ENCODE measurements around the gene CARMIL1.

Gene CARMIL1

DNA sequence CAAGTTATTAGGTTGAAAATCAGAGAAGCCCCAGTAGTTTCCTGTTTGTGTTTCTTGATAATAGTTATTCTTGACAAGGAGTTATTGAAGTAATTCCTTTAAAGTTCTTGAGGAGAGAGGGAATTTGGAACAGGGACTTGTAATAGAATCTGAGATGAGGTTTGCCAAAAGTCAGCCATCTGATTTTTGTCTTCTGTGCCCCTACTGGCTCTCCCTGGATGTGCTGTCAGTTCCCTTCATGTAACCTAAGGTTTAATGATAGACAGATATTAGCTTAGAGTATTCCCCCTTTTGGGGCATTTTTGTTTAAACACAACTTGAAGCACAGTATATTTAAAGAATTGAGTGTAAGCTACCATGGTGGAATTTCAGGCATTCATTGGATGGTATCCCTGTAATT lies 71.4 kb downstream of the CARMIL1 start:
- H3K36me3 ChIP-seq (ENCODE audit: control insufficient read depth, insufficient read depth, low read length): no peaks in the 10 kb centered on the region
- H3K27ac ChIP-seq (ENCODE audit: low read depth, low read length, severe bottlenecking): no peak overlapping the region
- peaks cover 6% of the 10 kb centered on the region for H3K4me1 ChIP-seq (ENCODE audit: control insufficient read depth, insufficient read depth, low read length, poor library complexity, severe bottlenecking)
- no peak overlapping the region for H3K4me3 ChIP-seq (ENCODE audit: extremely low read depth, insufficient read depth, low read length, poor library complexity, severe bottlenecking)
- H3K9me3 ChIP-seq (ENCODE audit: control insufficient read depth, low read length): no peaks in the 10 kb centered on the region

DNA sequence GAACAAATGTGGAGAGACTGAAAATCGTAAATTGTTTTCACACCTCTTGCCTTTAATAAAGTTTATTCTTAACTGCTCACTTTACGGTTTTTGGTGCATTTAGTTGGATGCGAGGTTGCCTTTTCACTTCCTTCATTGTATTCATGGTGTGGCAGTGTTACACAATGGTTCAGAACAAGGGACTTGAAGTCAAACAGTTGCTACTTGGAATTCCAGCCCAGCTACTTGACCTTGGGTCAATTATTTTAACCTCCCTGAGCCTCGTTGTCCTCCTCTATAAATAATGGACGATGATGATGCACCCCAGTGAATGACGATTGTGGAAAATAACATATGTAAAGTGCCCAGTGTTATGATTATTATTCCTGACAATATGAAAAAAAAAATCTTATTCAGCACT lies 72.3 kb downstream of the CARMIL1 start:
- Histone ChIP-seq H3K36me3 (ENCODE audit: control insufficient read depth, insufficient read depth, low read length) (no peaks in the 10 kb centered on the region), H3K9me3 (ENCODE audit: control insufficient read depth, low read length) (no peaks in the 10 kb centered on the region), H3K4me1 (ENCODE audit: control insufficient read depth, insufficient read depth, low read length, poor library complexity, severe bottlenecking) (peaks cover 2% of the 10 kb centered on the region), H3K27ac (ENCODE audit: low read depth, low read length, severe bottlenecking) (no peak overlapping the region), H3K4me3 (ENCODE audit: extremely low read depth, insufficient read depth, low read length, poor library complexity, severe bottlenecking) (no peak overlapping the region)
- 83% methylated on average over 1 of the region's 6 CpGs; no CpG with 5 or more reads in 1 of the 2 experiments for WGBS, 2 experiments (ENCODE audit: insufficient coverage in 2 of 2)

GRCh38 chr6:25352285-25352684 lies 73.1 kb downstream of the CARMIL1 start:
- Histone ChIP-seq H3K4me1 (ENCODE audit: control insufficient read depth, insufficient read depth, low read length, poor library complexity, severe bottlenecking) (no peaks in the 10 kb centered on the region), H3K4me3 (ENCODE audit: extremely low read depth, insufficient read depth, low read length, poor library complexity, severe bottlenecking) (no peak overlapping the region), H3K27ac (ENCODE audit: low read depth, low read length, severe bottlenecking) (no peak overlapping the region), H3K9me3 (ENCODE audit: control insufficient read depth, low read length) (no peaks in the 10 kb centered on the region), H3K36me3 (ENCODE audit: control insufficient read depth, insufficient read depth, low read length) (no peaks in the 10 kb centered on the region)
- 100% methylated on average over 1 of the region's 2 CpGs; no CpG with 5 or more reads in 1 of the 2 experiments for WGBS, 2 experiments (ENCODE audit: insufficient coverage in 2 of 2)

DNA sequence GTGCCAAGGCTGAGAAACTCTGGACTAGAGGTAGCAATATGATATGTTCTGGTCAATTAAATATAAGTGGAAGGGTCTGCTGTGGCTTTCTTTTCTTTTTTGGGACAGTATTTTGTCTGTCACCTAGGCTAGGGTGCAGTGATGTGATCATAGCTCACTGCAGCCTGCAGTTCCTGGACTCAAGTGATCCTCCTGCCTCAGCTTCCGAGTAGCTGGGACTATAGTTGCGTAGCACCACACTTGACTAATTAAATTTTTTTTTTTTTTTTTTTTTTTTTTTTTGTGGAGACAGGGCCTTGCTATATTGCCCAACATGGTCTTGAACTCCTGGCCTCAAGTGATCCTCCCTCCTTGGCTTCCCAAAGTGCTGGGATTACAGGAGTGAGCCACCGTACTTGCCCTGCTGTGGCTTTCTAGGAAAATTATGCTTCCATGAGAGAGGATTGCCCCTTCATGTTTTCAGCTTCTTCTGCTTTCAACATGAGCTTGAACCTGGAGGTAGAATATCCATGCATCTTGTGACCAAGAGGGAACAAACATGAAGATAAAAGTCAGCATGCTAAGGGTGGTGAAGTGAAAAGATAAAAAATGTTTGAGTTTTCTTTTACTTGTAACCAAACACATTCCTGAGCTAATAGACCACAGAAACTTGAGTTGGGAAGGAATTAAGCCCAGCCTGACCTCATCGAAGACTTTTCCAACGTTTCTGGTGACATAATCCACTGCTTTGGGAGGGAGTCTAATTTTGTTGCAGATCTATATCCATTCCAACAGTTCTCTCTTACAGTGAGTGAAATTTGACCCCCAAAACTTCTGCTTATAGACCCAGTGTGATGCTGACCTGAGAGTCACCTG lies 75.1 kb downstream of the CARMIL1 start:
- no peak overlapping the region for H3K4me3 ChIP-seq (ENCODE audit: extremely low read depth, insufficient read depth, low read length, poor library complexity, severe bottlenecking)
- H3K4me1 ChIP-seq (ENCODE audit: control insufficient read depth, insufficient read depth, low read length, poor library complexity, severe bottlenecking): peaks cover 3% of the 10 kb centered on the region
- H3K9me3 ChIP-seq (ENCODE audit: control insufficient read depth, low read length): no peaks in the 10 kb centered on the region
- no peak overlapping the region for H3K27ac ChIP-seq (ENCODE audit: low read depth, low read length, severe bottlenecking)
- 79 to 100% methylated on average over 1 to 2 of the region's 5 CpGs for WGBS, 2 experiments (ENCODE audit: insufficient coverage in 2 of 2)
- no peaks in the 10 kb centered on the region for H3K36me3 ChIP-seq (ENCODE audit: control insufficient read depth, insufficient read depth, low read length)

- no peaks in the 10 kb centered on the region for H3K9me3 ChIP-seq (ENCODE audit: control insufficient read depth, low read length)
- no peak overlapping the region for H3K4me3 ChIP-seq (ENCODE audit: extremely low read depth, insufficient read depth, low read length, poor library complexity, severe bottlenecking)
- no peaks in the 10 kb centered on the region for H3K36me3 ChIP-seq (ENCODE audit: control insufficient read depth, insufficient read depth, low read length)
- WGBS, 2 experiments (ENCODE audit: insufficient coverage in 2 of 2): 76 to 87% methylated on average over 6 of the region's 6 CpGs
- H3K27ac ChIP-seq (ENCODE audit: low read depth, low read length, severe bottlenecking): no peak overlapping the region
- peaks cover 16% of the 10 kb centered on the region for H3K4me1 ChIP-seq (ENCODE audit: control insufficient read depth, insufficient read depth, low read length, poor library complexity, severe bottlenecking)
Observed at GRCh38 chr6:25359191-25359861, 80.2 kb downstream of the CARMIL1 start.

DNA sequence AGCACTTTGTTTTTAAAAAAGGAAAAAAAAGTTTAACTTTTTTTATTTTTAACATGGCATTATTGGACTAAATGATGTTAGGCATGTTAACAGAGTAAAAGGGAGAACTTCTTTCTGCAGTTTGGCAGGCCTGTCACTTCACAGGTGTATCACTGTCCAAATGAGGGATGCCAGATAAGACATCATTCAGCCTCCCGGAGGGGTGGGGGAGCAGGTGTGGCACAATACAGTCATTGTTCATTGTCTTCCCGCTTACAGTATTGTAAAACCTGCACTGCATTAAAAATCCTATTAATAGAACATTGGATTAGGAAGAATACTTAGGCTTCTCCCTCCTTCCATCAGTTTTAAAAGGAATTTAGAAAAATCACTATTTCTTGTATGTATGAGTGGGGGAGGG lies 80.7 kb downstream of the CARMIL1 start:
- no peak overlapping the region for H3K4me3 ChIP-seq (ENCODE audit: extremely low read depth, insufficient read depth, low read length, poor library complexity, severe bottlenecking)
- WGBS, 2 experiments (ENCODE audit: insufficient coverage in 2 of 2): no CpG with 5 or more reads among the region's 2 CpGs
- H3K4me1 ChIP-seq (ENCODE audit: control insufficient read depth, insufficient read depth, low read length, poor library complexity, severe bottlenecking): peaks cover 16% of the 10 kb centered on the region
- no peaks in the 10 kb centered on the region for H3K36me3 ChIP-seq (ENCODE audit: control insufficient read depth, insufficient read depth, low read length)
- H3K9me3 ChIP-seq (ENCODE audit: control insufficient read depth, low read length): no peaks in the 10 kb centered on the region
- H3K27ac ChIP-seq (ENCODE audit: low read depth, low read length, severe bottlenecking): no peak overlapping the region

DNA sequence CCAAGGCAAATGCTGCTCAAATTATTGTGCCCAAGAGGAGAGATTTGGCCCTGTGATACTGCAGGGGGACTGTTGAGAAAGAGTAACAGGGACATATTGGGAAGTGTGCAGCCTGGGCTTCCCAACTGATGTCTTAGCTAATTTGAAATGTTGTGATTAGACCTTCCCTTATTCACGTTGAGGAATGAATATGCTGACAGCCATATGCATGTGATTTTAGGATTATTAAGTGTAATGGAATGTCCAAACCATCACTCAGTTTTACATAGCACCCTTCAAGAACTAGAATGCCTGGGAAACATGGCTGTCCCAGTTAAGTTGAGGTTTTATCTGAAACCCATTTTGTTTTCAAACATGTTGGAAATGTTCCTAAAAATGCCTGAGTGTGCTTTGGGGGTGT lies 81.4 kb downstream of the CARMIL1 start:
- no CpG with 5 or more reads among the region's 1 CpG for WGBS, 2 experiments (ENCODE audit: insufficient coverage in 2 of 2)
- Histone ChIP-seq H3K4me1 (ENCODE audit: control insufficient read depth, insufficient read depth, low read length, poor library complexity, severe bottlenecking) (peaks cover 16% of the 10 kb centered on the region), H3K9me3 (ENCODE audit: control insufficient read depth, low read length) (no peaks in the 10 kb centered on the region), H3K27ac (ENCODE audit: low read depth, low read length, severe bottlenecking) (no peak overlapping the region), H3K36me3 (ENCODE audit: control insufficient read depth, insufficient read depth, low read length) (no peaks in the 10 kb centered on the region), H3K4me3 (ENCODE audit: extremely low read depth, insufficient read depth, low read length, poor library complexity, severe bottlenecking) (no peak overlapping the region)

GRCh38 chr6:25363427-25363826 lies 84.3 kb downstream of the CARMIL1 start:
- H3K9me3 ChIP-seq (ENCODE audit: control insufficient read depth, low read length): no peaks in the 10 kb centered on the region
- no peaks in the 10 kb centered on the region for H3K36me3 ChIP-seq (ENCODE audit: control insufficient read depth, insufficient read depth, low read length)
- 83 to 100% methylated on average over 2 of the region's 2 CpGs for WGBS, 2 experiments (ENCODE audit: insufficient coverage in 2 of 2)
- H3K4me3 ChIP-seq (ENCODE audit: extremely low read depth, insufficient read depth, low read length, poor library complexity, severe bottlenecking): no peak overlapping the region
- H3K4me1 ChIP-seq (ENCODE audit: control insufficient read depth, insufficient read depth, low read length, poor library complexity, severe bottlenecking): peaks cover 16% of the 10 kb centered on the region
- no peak overlapping the region for H3K27ac ChIP-seq (ENCODE audit: low read depth, low read length, severe bottlenecking)

DNA sequence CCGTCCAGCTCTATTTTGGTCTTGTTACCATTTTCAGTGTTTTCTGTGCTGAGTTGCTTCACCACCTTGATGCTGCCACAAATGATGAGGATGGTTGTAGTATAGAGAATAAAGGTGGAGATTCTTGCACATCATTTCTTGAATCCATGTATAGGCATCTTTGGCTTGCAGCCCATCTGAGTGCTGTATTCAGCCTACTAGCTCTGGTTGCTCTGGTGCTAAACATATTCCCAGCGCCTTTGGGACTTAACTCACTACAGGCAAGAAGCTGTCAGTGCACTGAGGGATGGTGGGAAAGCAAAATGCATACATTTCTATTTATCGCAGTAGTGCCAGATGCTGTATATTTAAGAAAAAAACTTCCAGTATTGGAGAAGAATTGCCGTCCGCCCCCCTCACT lies 86.0 kb downstream of the CARMIL1 start:
- no peak overlapping the region for H3K27ac ChIP-seq (ENCODE audit: low read depth, low read length, severe bottlenecking)
- H3K36me3 ChIP-seq (ENCODE audit: control insufficient read depth, insufficient read depth, low read length): no peaks in the 10 kb centered on the region
- H3K4me1 ChIP-seq (ENCODE audit: control insufficient read depth, insufficient read depth, low read length, poor library complexity, severe bottlenecking): peaks cover 4% of the 10 kb centered on the region
- no peaks in the 10 kb centered on the region for H3K9me3 ChIP-seq (ENCODE audit: control insufficient read depth, low read length)
- H3K4me3 ChIP-seq (ENCODE audit: extremely low read depth, insufficient read depth, low read length, poor library complexity, severe bottlenecking): no peak overlapping the region
- WGBS, 2 experiments (ENCODE audit: insufficient coverage in 2 of 2): 90% methylated on average over 2 of the region's 5 CpGs; no CpG with 5 or more reads in 1 of the 2 experiments

DNA sequence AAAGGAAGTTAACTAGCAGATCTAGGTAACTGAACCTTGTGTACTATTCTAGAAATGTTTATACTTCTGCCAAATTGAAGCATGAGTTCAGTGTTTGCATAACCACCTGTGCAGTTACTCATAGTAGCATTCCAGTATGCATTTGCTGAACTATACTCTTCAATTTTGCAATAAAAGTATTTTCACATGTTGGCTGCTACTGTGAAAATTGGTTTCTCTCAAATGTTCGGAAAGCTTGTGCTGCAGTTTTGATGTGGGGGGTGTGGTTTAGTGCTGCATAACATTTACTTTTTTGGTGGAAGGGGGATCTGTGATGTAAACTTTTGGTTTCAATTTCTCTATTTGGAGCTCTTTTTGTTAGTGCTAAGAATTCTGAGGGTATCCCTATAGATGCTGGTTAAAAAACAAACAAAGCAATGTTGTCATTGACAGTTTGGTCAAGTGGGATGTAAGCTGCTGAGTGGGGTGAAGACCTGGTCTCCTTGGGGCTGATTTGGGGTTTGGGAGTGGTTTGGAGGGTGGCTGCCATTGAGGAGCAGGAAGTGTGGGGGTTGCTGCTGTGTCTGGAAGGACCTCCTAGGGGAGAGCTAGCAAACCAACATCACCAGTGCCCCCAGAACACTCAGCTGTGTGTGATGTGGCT lies 87.8 kb downstream of the CARMIL1 start:
- H3K9me3 ChIP-seq (ENCODE audit: control insufficient read depth, low read length): no peaks in the 10 kb centered on the region
- no peaks in the 10 kb centered on the region for H3K4me1 ChIP-seq (ENCODE audit: control insufficient read depth, insufficient read depth, low read length, poor library complexity, severe bottlenecking)
- H3K27ac ChIP-seq (ENCODE audit: low read depth, low read length, severe bottlenecking): no peak overlapping the region
- H3K4me3 ChIP-seq (ENCODE audit: extremely low read depth, insufficient read depth, low read length, poor library complexity, severe bottlenecking): no peak overlapping the region
- no peaks in the 10 kb centered on the region for H3K36me3 ChIP-seq (ENCODE audit: control insufficient read depth, insufficient read depth, low read length)
- WGBS, 2 experiments (ENCODE audit: insufficient coverage in 2 of 2): 100% methylated on average over 1 of the region's 1 CpG; no CpG with 5 or more reads in 1 of the 2 experiments
